K562 (cell line): ENCODE data around the gene PCDHA6. TPM values are rescaled to one million over a fixed set of nuclear protein-coding genes. Genes with fewer than 3 reads are reported as not detected.

Experiments
- ATAC-seq: fragments of 200-7000 bp; cut with Tn5 transposase; 3 replicates; pipeline ENCODE4 v1.9.1; 2020; ENCODE audit warnings: moderate library complexity
- BruUV-seq: library from RNA; stranded (reverse); fragments of 400-500 nt; replicated peaks from 2 replicates; lab custom pipeline; 2021; lab: Mats Ljungman, UMichigan
- CTCF ChIA-PET: fragments of 300-600 bp; formaldehyde crosslinking; extraction: SDS; loops from one replicate; lab custom pipeline; 2021; ENCODE audit warnings: low intra/inter-chr PET ratio; lab: Yijun Ruan, JAX
- POLR2A ChIA-PET: fragments of 300-600, 350-650 bp; sonication (Branson Sonifier 250); formaldehyde crosslinking; extraction: SDS; loops from one replicate; lab custom pipeline; 2021; ENCODE audit warnings: antibody characterized with exemption, inconsistent platforms; lab: Yijun Ruan, JAX
- DNase-seq, 4 experiments: peaks; one replicate each; pipeline versions ENCODE4 v3.0.0 to v3.0.0-alpha.2; 2011 to 2018; ENCODE audit warnings: low spot score in 3 of 4, mixed read lengths in 3 of 4; ENCODE audit errors: extremely low read depth in 1 of 4
- FAIRE-seq: peaks from 2 replicates; lab custom pipeline; 2011; peaks lifted over from hg19 to GRCh38; lab: Jason Lieb, UNC
- H2AFZ ChIP-seq: 2 replicates; pipeline ENCODE4 v1.6.0; 2011; ENCODE audit warnings: low read depth, low read length, control low read depth, inconsistent platforms
- H3K27ac ChIP-seq: fragments of 200-600 bp; 3 replicates; pipeline ENCODE4 v1.8.0; 2011; ENCODE audit warnings: low read depth, mild to moderate bottlenecking, control low read depth, inconsistent platforms, low read length, moderate library complexity, mixed read lengths; ENCODE audit errors: extremely low read depth
- H3K27me3 ChIP-seq, 2 experiments: fragments of 300-600 bp in 1 of 2; 2 replicates in 1 of 2; 3 replicates in 1 of 2; pipeline versions ENCODE4 v1.6.0 to v1.8.0; 2011; ENCODE audit warnings: inconsistent platforms in 2 of 2, low read length in 2 of 2, mild to moderate bottlenecking in 1 of 2, mixed read lengths in 1 of 2, moderate library complexity in 1 of 2; ENCODE audit not compliant: control insufficient read depth in 2 of 2, insufficient read depth in 2 of 2
- H3K36me3 ChIP-seq: fragments of 300-600 bp; 3 replicates; pipeline ENCODE4 v1.8.0; 2011; ENCODE audit warnings: mild to moderate bottlenecking, low read length, inconsistent platforms; ENCODE audit not compliant: control insufficient read depth, insufficient read depth
- H3K4me1 ChIP-seq, 2 experiments: fragments of 200-600 bp in 1 of 2; replicated peaks in 1 of 2; 2 replicates in 1 of 2; 3 replicates in 1 of 2; pipeline versions ENCODE4 v1.5.1 to v1.8.0; 2011; ENCODE audit warnings: inconsistent platforms in 2 of 2, low read length in 2 of 2, mild to moderate bottlenecking in 1 of 2, mixed read lengths in 1 of 2, moderate library complexity in 1 of 2; ENCODE audit not compliant: control insufficient read depth in 2 of 2, insufficient read depth in 2 of 2
- H3K4me2 ChIP-seq: 2 replicates; pipeline ENCODE4 v1.6.1; 2011; ENCODE audit warnings: low read length, control low read depth, inconsistent platforms, mixed read lengths; ENCODE audit not compliant: insufficient read depth
- H3K4me3 ChIP-seq: fragments of 200-600 bp; sonication (generic), shearing (Covaris generic); 2 replicates; pipeline ENCODE4 v1.5.1; 2016; ENCODE audit warnings: control low read depth, inconsistent platforms
- H3K79me2 ChIP-seq: fragments of 200-600 bp; 3 replicates; pipeline ENCODE4 v1.8.0; 2011; ENCODE audit warnings: low read length, inconsistent platforms; ENCODE audit not compliant: control insufficient read depth, insufficient read depth
- H3K9ac ChIP-seq, 2 experiments: 2 replicates each; pipeline versions ENCODE4 v1.6.0 to v1.6.1; 2011; ENCODE audit warnings: low read depth in 2 of 2, low read length in 2 of 2, control low read depth in 1 of 2, inconsistent platforms in 1 of 2, mild to moderate bottlenecking in 1 of 2, mixed read lengths in 1 of 2; ENCODE audit not compliant: insufficient read depth in 1 of 2
- H3K9me1 ChIP-seq: one replicate; pipeline ENCODE4 v1.6.0; 2011; ENCODE audit warnings: inconsistent platforms, mild to moderate bottlenecking, low read length, moderate library complexity; ENCODE audit not compliant: control insufficient read depth, insufficient read depth
- H3K9me3 ChIP-seq: replicated peaks from 2 replicates; pipeline ENCODE4 v1.5.1; 2011; ENCODE audit warnings: low read depth, low read length, inconsistent platforms; ENCODE audit not compliant: control insufficient read depth, insufficient read depth
- H4K20me1 ChIP-seq: replicated peaks from 2 replicates; pipeline ENCODE4 v1.6.1; 2011; ENCODE audit warnings: low read length, inconsistent platforms, mixed read lengths; ENCODE audit not compliant: control insufficient read depth, insufficient read depth
- CBX3 ChIP-seq, 2 experiments: IDR thresholded peaks; 1 replicate in 1 of 2; 2 replicates in 1 of 2; pipeline ENCODE4 v1.6.1; 2012; ENCODE audit warnings: inconsistent platforms in 2 of 2, low read length in 2 of 2, borderline replicate concordance in 1 of 2, control low read depth in 1 of 2
- CEBPB ChIP-seq: fragments of 450-650 bp; IDR thresholded peaks from 2 replicates; pipeline ENCODE4 v1.6.1; 2016; ENCODE audit warnings: missing genetic modification characterization, missing compliant biosample characterization
- CTCF ChIP-seq, 3 experiments: IDR thresholded peaks in 2 of 3; conservative IDR thresholded peaks in 1 of 3; 2 replicates each; pipeline ENCODE4 v1.5.1; 2011 to 2012; ENCODE audit warnings: low read length in 3 of 3, mild to moderate bottlenecking in 3 of 3, control low read depth in 2 of 3, improper control_type of control experiment in 1 of 3, inconsistent platforms in 1 of 3, low read depth in 1 of 3, mixed read lengths in 1 of 3, moderate library complexity in 1 of 3; ENCODE audit not compliant: insufficient read depth in 2 of 3
- DDX20 ChIP-seq: fragments of 450-650 bp; IDR thresholded peaks from 2 replicates; pipeline ENCODE4 v1.6.1; 2016; ENCODE audit warnings: missing genetic modification characterization, low read depth, mild to moderate bottlenecking, missing compliant biosample characterization, moderate library complexity
- FUS ChIP-seq: fragments of 200-400 bp; formaldehyde crosslinking; optimal IDR thresholded peaks from 2 replicates; pipeline ENCODE3; 2017; ENCODE audit warnings: low read depth, low read length
- NR1H2 ChIP-seq: sonication (generic); formaldehyde crosslinking; IDR thresholded peaks from 2 replicates; pipeline ENCODE4 v1.4.0; 2020; ENCODE audit warnings: mild to moderate bottlenecking, missing genetic modification reagents
- PHF8 ChIP-seq: fragments of 200-600 bp; sonication (generic); IDR thresholded peaks from 2 replicates; pipeline ENCODE4 v1.6.1; 2012; ENCODE audit warnings: mixed run types, mild to moderate bottlenecking, inconsistent platforms, low read length, moderate library complexity, borderline replicate concordance
- TAF7 ChIP-seq: fragments of 450-650 bp; IDR thresholded peaks from 2 replicates; pipeline ENCODE4 v1.6.1; 2016; ENCODE audit warnings: missing genetic modification characterization, missing compliant biosample characterization
- XRCC5 ChIP-seq: fragments of 200-400 bp; formaldehyde crosslinking; IDR thresholded peaks from 2 replicates; pipeline ENCODE4 v1.6.1; 2017; ENCODE audit warnings: low read depth, mild to moderate bottlenecking, low read length
- ZNF347 ChIP-seq: fragments of 450-650 bp; formaldehyde crosslinking; IDR thresholded peaks from 2 replicates; pipeline ENCODE4 v1.4.0; 2020; ENCODE audit warnings: low read depth, mild to moderate bottlenecking, moderate library complexity
- ZNF584 ChIP-seq: fragments of 200-800 bp; sonication (Bioruptor generic); IDR thresholded peaks from 2 replicates; pipeline ENCODE4 v1.6.1; 2016; ENCODE audit warnings: low read depth, mild to moderate bottlenecking, missing genetic modification characterization, missing compliant biosample characterization
- ZNF76 ChIP-seq: fragments of 250-450 bp; sonication (Bioruptor Pico); IDR thresholded peaks from 2 replicates; pipeline ENCODE4 v1.4.0; 2020; ENCODE audit warnings: mild to moderate bottlenecking, moderate library complexity, borderline replicate concordance
- WGBS: fragments of 100-300 bp; shearing (Covaris generic); methylation state at CpG from one replicate; pipeline ENCODE4 v1.1.6; 2016; ENCODE audit warnings: low coverage, mixed read lengths; ENCODE audit not compliant: insufficient coverage; ENCODE audit errors: missing lambda C conversion rate; 5-methylcytosine and 5-hydroxymethylcytosine counted together
- in situ Hi-C: fragments of 300-500 bp; cut with MboI; formaldehyde crosslinking; loops from 4 replicates; pipeline ENCODE4 v1.15.0; 2018; ENCODE audit warnings: inconsistent platforms, mixed read lengths
- intact Hi-C: fragments of 100-400 bp; cut with micrococcal nuclease; formaldehyde crosslinking; loops from 2 replicates; pipeline ENCODE4 v1.14.2; 2022
- polyA plus RNA-seq, 8 experiments: library from polyadenylated mRNA; depleted of rRNA in 4 of 8; stranded (reverse) in 5 of 8; unstranded in 3 of 8; fragments of >200 nt; fragmentation: Nextera tagmentation in 2 of 8; fragmentation: Illumina TruSeq in 1 of 8; extraction: Ambion mirVana in 2 of 8; extraction: Trizol in 1 of 8; gene quantifications; 2 replicates each; pipeline versions ENCODE4 v1.2.1 to v1.2.3, GENCODE V29; 2011 to 2014; ENCODE audit warnings: inconsistent platforms in 1 of 8, missing spikeins in 1 of 8
- total RNA-seq, 7 experiments: library from RNA; depleted of rRNA in 6 of 7; stranded (reverse); fragments of >200 nt in 6 of 7; fragmentation: Illumina TruSeq in 2 of 7; extraction: Trizol in 2 of 7; gene quantifications; 2 replicates each; pipeline versions ENCODE4 v1.2.1 to v1.2.3, GENCODE V29; 2011 to 2021; ENCODE audit warnings: low replicate concordance in 1 of 7
- TF ChIP-seq, protein P1 (sequence below): fragments of 450-650 bp; IDR thresholded peaks from 2 replicates; pipeline ENCODE4 v1.6.1; 2018; ENCODE audit not compliant: partially characterized antibody

The PCDHA6 gene
- total and polyA plus RNA-seq, 9 of the 15 experiments (the other 6 are each of a cell fraction or from before 2014, with no cell fraction given) = not detected

GRCh38 chr5:140840978-140841962 lies 13.5 kb downstream of the PCDHA6 start, which contains the start of gene PCDHA8:
Gene PCDHA8, plus strand, starts transcription at chr5:140841187. Its CDS starts 135 bp downstream, at chr5:140841322.
- Histone ChIP-seq H3K4me1 (peaks cover 0 to 3% of the 10 kb centered on the region in 2 experiments; a peak in 1 of 5 replicates), H2AFZ (no peak within 1 kb of the TSS), H3K9me1 (no peaks in the 10 kb centered on the region), H4K20me1 (no peaks in the 10 kb centered on the region), H3K9me3 (no peaks in the 10 kb centered on the region), H3K27ac (no peak within 1 kb of the TSS), H3K4me3 (no peak within 1 kb of the TSS), H3K79me2 (no peaks in the 10 kb centered on the region), H3K36me3 (no peaks in the 10 kb centered on the region), H3K9ac (no peak within 1 kb of the TSS), H3K4me2 (no peak within 1 kb of the TSS), H3K27me3 (no peaks in the 10 kb centered on the region)
- intact Hi-C loops = no loop called here
- peak; percentile 52 for FAIRE-seq
- ATAC-seq = peak; percentile 69
- 11% methylated on average over 34 of the region's 47 CpGs for WGBS
- in situ Hi-C loops = no loop called here
- peak; percentile 9 to 40 (median 11) for DNase-seq
- no TSS peak for BruUV-seq
- POLR2A ChIA-PET = no interaction called here
- CTCF ChIA-PET = interaction anchor here (0.7 kb wide), 1 partner anchor 200 kb away, joined by 3 read pairs; no protein-coding TSS in a partner anchor
- TF ChIP-seq CTCF (IDR thresholded peaks at IDR 0.05 in 2 of 3, conservative IDR thresholded peaks at IDR 0.05 in 1 of 3; ENCODE audit: insufficient read depth in 2 of 3, low read depth in 1 of 3, low read length in 3 of 3) (peak; percentile 39 to 58 (median 43); a peak in 5 of 6 replicates), FUS (no peak), ZNF584 (CRISPR knock-in tag) (no peak), CBX3 (IDR thresholded peaks at IDR 0.05; ENCODE audit: borderline replicate concordance in 1 of 2, low read length in 2 of 2) (no peak), ZNF347 (CRISPR knock-in tag) (no peak), ZNF76 (CRISPR knock-in tag) (no peak), PHF8 (no peak), NR1H2 (no peak), TAF7 (tag) (no peak), DDX20 (tag) (no peak), XRCC5 (no peak), CEBPB (no peak)
- TF ChIP-seq, protein P1, sequence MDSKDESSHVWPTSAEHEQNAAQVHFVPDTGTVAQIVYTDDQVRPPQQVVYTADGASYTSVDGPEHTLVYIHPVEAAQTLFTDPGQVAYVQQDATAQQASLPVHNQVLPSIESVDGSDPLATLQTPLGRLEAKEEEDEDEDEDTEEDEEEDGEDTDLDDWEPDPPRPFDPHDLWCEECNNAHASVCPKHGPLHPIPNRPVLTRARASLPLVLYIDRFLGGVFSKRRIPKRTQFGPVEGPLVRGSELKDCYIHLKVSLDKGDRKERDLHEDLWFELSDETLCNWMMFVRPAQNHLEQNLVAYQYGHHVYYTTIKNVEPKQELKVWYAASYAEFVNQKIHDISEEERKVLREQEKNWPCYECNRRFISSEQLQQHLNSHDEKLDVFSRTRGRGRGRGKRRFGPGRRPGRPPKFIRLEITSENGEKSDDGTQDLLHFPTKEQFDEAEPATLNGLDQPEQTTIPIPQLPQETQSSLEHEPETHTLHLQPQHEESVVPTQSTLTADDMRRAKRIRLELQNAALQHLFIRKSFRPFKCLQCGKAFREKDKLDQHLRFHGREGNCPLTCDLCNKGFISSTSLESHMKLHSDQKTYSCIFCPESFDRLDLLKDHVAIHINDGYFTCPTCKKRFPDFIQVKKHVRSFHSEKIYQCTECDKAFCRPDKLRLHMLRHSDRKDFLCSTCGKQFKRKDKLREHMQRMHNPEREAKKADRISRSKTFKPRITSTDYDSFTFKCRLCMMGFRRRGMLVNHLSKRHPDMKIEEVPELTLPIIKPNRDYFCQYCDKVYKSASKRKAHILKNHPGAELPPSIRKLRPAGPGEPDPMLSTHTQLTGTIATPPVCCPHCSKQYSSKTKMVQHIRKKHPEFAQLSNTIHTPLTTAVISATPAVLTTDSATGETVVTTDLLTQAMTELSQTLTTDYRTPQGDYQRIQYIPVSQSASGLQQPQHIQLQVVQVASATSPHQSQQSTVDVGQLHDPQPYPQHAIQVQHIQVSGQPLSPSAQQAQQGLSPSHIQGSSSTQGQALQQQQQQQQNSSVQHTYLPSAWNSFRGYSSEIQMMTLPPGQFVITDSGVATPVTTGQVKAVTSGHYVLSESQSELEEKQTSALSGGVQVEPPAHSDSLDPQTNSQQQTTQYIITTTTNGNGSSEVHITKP = no peak
